ENCODE results near the gene MRPL24. TPM values are rescaled to one million over a fixed set of nuclear protein-coding genes. Genes with fewer than 3 reads are reported as not detected.

Gene MRPL24
- polyA plus RNA-seq, 4 donors = 57.7 to 102 (median 58.6) TPM

DNA sequence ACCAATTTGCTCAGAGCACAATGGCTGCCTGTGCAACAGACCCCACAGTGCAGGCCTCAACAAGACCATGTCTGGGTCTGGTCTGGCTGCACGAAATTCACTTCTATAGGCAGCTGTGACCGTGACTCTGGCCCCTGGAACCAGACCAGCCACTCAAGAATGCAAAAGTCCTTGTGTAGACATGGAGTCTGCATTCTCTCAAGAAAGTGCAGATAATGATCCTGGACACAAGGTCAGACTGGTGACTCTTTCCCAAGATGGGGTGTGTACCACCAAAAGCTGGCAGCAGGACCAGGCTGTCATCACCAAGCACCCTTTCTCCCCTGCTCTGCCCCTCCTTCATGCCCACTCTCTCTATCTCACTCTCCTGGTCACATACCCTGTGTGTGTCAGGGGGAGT lies 19.8 kb downstream of the MRPL24 start:
- H3K27me3 ChIP-seq (ENCODE audit: control insufficient read depth in 3 of 3, insufficient read depth in 3 of 3, low read length in 3 of 3) = no peaks in the 10 kb centered on the region
- H3K27ac ChIP-seq (ENCODE audit: low read depth in 1 of 3, low read length in 2 of 3) = no peak overlapping the region
- peaks cover 11 to 49% (median 17%) of the 10 kb centered on the region in 3 donors for H3K36me3 ChIP-seq (ENCODE audit: control insufficient read depth in 3 of 3, insufficient read depth in 2 of 3, low read depth in 1 of 3, low read length in 3 of 3)
- no peak overlapping the region for H3K4me3 ChIP-seq (ENCODE audit: low read depth in 1 of 3, low read length in 3 of 3)
- FAIRE-seq (no peak), DNase-seq (no peak)
- WGBS, 3 donors = 70 to 94% (median 79%) methylated on average over 2 of the region's 2 CpGs
- H3K9me3 ChIP-seq (ENCODE audit: control insufficient read depth in 2 of 2, insufficient read depth in 1 of 2, low read depth in 1 of 2, low read length in 1 of 2) = no peaks in the 10 kb centered on the region
- H3K4me1 ChIP-seq (ENCODE audit: control insufficient read depth in 3 of 3, insufficient read depth in 2 of 3, low read depth in 1 of 3, low read length in 2 of 3) = peaks cover 2 to 9% (median 4%) of the 10 kb centered on the region in 3 donors

DNA sequence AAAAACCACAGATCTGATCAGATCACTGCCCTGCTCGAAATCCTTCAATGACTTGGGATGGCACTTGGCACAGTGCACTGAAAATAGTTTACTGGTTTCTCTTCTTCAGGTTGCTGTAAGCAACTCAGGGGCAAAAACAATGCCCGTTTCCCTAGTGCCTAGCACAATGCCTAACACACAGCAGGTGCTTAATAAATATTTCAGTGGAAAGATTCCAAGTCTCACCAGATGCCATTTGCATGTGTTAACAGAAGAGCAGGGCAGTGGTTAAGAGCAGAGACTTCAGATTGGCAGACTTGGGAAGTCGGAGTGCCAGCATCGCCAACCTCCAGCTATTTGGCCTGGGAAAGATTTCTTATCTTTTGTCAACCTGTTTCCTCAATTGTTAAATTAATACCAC lies 23.5 kb downstream of the MRPL24 start:
- Histone ChIP-seq H3K27ac (ENCODE audit: low read depth in 1 of 3, low read length in 2 of 3) (no peak overlapping the region), H3K9me3 (ENCODE audit: control insufficient read depth in 2 of 2, insufficient read depth in 1 of 2, low read depth in 1 of 2, low read length in 1 of 2) (no peaks in the 10 kb centered on the region), H3K4me1 (ENCODE audit: control insufficient read depth in 3 of 3, insufficient read depth in 2 of 3, low read depth in 1 of 3, low read length in 2 of 3) (no peaks in the 10 kb centered on the region), H3K27me3 (ENCODE audit: control insufficient read depth in 3 of 3, insufficient read depth in 3 of 3, low read length in 3 of 3) (no peaks in the 10 kb centered on the region), H3K36me3 (ENCODE audit: control insufficient read depth in 3 of 3, insufficient read depth in 2 of 3, low read depth in 1 of 3, low read length in 3 of 3) (peaks cover 4 to 17% (median 8%) of the 10 kb centered on the region in 3 donors), H3K4me3 (ENCODE audit: low read depth in 1 of 3, low read length in 3 of 3) (no peak overlapping the region)
- no peak for DNase-seq
- 73 to 86% (median 75%) methylated on average over 4 of the region's 4 CpGs for whole genome bisulfite sequencing, 3 donors
- no peak for FAIRE-seq

GRCh38 chr1:156714830-156715229 lies 26.1 kb downstream of the MRPL24 start:
- Histone ChIP-seq H3K4me1 (ENCODE audit: control insufficient read depth in 3 of 3, insufficient read depth in 2 of 3, low read depth in 1 of 3, low read length in 2 of 3) (no peaks in the 10 kb centered on the region), H3K27ac (ENCODE audit: low read depth in 1 of 3, low read length in 2 of 3) (no peak overlapping the region), H3K27me3 (ENCODE audit: control insufficient read depth in 3 of 3, insufficient read depth in 3 of 3, low read length in 3 of 3) (no peaks in the 10 kb centered on the region), H3K36me3 (ENCODE audit: control insufficient read depth in 3 of 3, insufficient read depth in 2 of 3, low read depth in 1 of 3, low read length in 3 of 3) (peaks cover 0 to 13% (median 0%) of the 10 kb centered on the region in 3 donors), H3K9me3 (ENCODE audit: control insufficient read depth in 2 of 2, insufficient read depth in 1 of 2, low read depth in 1 of 2, low read length in 1 of 2) (no peaks in the 10 kb centered on the region), H3K4me3 (ENCODE audit: low read depth in 1 of 3, low read length in 3 of 3) (no peak overlapping the region)
- FAIRE-seq (no peak), DNase-seq (no peak)
- 76 to 94% (median 89%) methylated on average over 3 of the region's 3 CpGs for WGBS, 3 donors

DNA sequence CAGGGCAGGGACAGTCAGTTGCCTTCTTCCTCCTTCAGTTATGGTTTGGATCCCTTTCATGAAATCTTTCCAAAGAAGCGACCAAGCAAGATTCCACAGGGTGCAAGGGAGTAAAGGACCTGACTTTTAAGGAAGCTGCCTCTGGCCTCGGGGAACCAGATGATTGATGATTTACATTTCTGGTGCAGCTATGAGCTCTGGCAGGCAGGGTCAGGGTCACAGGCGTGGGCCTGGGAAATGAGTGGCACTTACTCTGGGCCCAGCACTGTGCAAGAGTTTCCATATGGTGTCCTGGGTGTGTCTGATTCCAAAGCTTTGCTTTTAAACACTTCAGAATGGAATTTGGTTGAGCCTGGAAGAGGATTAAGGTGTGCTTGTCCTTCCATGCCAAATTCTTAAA lies 28.3 kb downstream of the MRPL24 start:
- H3K36me3 ChIP-seq (ENCODE audit: control insufficient read depth in 3 of 3, insufficient read depth in 2 of 3, low read depth in 1 of 3, low read length in 3 of 3) = peaks cover 0 to 7% (median 0%) of the 10 kb centered on the region in 3 donors
- FAIRE-seq (no peak), DNase-seq (no peak)
- no peaks in the 10 kb centered on the region for H3K9me3 ChIP-seq (ENCODE audit: control insufficient read depth in 2 of 2, insufficient read depth in 1 of 2, low read depth in 1 of 2, low read length in 1 of 2)
- H3K27me3 ChIP-seq (ENCODE audit: control insufficient read depth in 3 of 3, insufficient read depth in 3 of 3, low read length in 3 of 3) = no peaks in the 10 kb centered on the region
- 47 to 61% (median 60%) methylated on average over 3 of the region's 3 CpGs for WGBS, 3 donors
- H3K27ac ChIP-seq (ENCODE audit: low read depth in 1 of 3, low read length in 2 of 3) = no peak overlapping the region
- peaks cover 0 to 10% (median 0%) of the 10 kb centered on the region in 3 donors for H3K4me1 ChIP-seq (ENCODE audit: control insufficient read depth in 3 of 3, insufficient read depth in 2 of 3, low read depth in 1 of 3, low read length in 2 of 3)
- no peak overlapping the region for H3K4me3 ChIP-seq (ENCODE audit: low read depth in 1 of 3, low read length in 3 of 3)

GRCh38 chr1:156711011-156711817 lies 29.7 kb downstream of the MRPL24 start:
- Histone ChIP-seq H3K27ac (ENCODE audit: low read depth in 1 of 3, low read length in 2 of 3) (no peak overlapping the region), H3K4me3 (ENCODE audit: low read depth in 1 of 3, low read length in 3 of 3) (no peak overlapping the region), H3K4me1 (ENCODE audit: control insufficient read depth in 3 of 3, insufficient read depth in 2 of 3, low read depth in 1 of 3, low read length in 2 of 3) (peaks cover 0 to 21% (median 0%) of the 10 kb centered on the region in 3 donors), H3K9me3 (ENCODE audit: control insufficient read depth in 2 of 2, insufficient read depth in 1 of 2, low read depth in 1 of 2, low read length in 1 of 2) (no peaks in the 10 kb centered on the region), H3K27me3 (ENCODE audit: control insufficient read depth in 3 of 3, insufficient read depth in 3 of 3, low read length in 3 of 3) (peaks cover 0 to 1% (median 0%) of the 10 kb centered on the region in 3 donors), H3K36me3 (ENCODE audit: control insufficient read depth in 3 of 3, insufficient read depth in 2 of 3, low read depth in 1 of 3, low read length in 3 of 3) (peaks cover 0 to 7% (median 0%) of the 10 kb centered on the region in 3 donors)
- no peak for FAIRE-seq
- 78 to 94% (median 90%) methylated on average over 9 of the region's 9 CpGs for WGBS, 3 donors
- no peak for DNase-seq

DNA sequence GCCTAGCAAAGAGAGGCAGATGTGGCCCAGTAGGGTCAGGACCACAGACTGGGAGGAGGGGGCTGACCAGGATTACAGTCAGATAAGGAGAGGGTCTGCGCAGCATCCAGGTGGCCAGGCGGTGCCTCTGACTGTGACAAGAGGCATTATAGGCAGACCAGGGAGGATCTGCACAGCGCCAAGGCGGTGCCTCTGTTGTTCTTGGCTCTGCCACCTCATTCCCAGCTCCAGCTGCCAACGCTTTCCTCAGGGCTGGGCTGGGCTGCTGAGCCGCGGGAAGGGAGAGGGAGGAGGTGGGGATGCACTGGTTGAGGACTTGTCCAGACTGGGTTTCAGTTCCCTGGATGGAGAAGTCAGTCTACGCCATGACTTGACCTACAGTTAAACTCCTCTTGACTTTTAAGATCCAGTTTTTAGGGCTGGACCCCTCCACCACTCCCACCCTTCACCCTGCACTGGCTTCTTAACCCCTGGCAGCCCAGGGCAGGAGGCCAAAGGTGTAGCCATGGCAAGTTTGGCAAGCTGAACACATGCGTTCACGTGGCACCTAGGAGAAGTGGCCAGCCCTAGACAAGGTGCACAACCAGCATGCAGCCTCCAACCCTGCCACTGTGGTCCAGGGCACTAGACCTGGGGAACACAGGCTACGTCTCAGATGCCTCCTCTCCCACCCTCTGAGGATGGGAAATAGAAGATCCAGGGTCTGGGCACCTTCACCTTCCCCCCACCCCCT lies 31.0 kb downstream of the MRPL24 start:
- Histone ChIP-seq H3K36me3 (ENCODE audit: control insufficient read depth in 3 of 3, insufficient read depth in 2 of 3, low read depth in 1 of 3, low read length in 3 of 3) (peaks cover 0 to 7% (median 0%) of the 10 kb centered on the region in 3 donors), H3K9me3 (ENCODE audit: control insufficient read depth in 2 of 2, insufficient read depth in 1 of 2, low read depth in 1 of 2, low read length in 1 of 2) (no peaks in the 10 kb centered on the region), H3K27ac (ENCODE audit: low read depth in 1 of 3, low read length in 2 of 3) (peak overlapping the region in 1 of 3 donors; percentile 12), H3K4me1 (ENCODE audit: control insufficient read depth in 3 of 3, insufficient read depth in 2 of 3, low read depth in 1 of 3, low read length in 2 of 3) (peaks cover 5 to 34% (median 8%) of the 10 kb centered on the region in 3 donors), H3K27me3 (ENCODE audit: control insufficient read depth in 3 of 3, insufficient read depth in 3 of 3, low read length in 3 of 3) (peaks cover 0 to 14% (median 0%) of the 10 kb centered on the region in 3 donors), H3K4me3 (ENCODE audit: low read depth in 1 of 3, low read length in 3 of 3) (no peak overlapping the region)
- WGBS, 3 donors = 21 to 48% (median 29%) methylated on average over 10 to 11 of the region's 11 CpGs
- DNase-seq (peak in 1 of 2 donors; percentile 47), FAIRE-seq (no peak)

GRCh38 chr1:156709031-156709430 lies 31.9 kb downstream of the MRPL24 start:
- Histone ChIP-seq H3K4me1 (ENCODE audit: control insufficient read depth in 3 of 3, insufficient read depth in 2 of 3, low read depth in 1 of 3, low read length in 2 of 3) (peaks cover 8 to 42% (median 12%) of the 10 kb centered on the region in 3 donors), H3K36me3 (ENCODE audit: control insufficient read depth in 3 of 3, insufficient read depth in 2 of 3, low read depth in 1 of 3, low read length in 3 of 3) (peaks cover 0 to 7% (median 0%) of the 10 kb centered on the region in 3 donors), H3K4me3 (ENCODE audit: low read depth in 1 of 3, low read length in 3 of 3) (no peak overlapping the region), H3K9me3 (ENCODE audit: control insufficient read depth in 2 of 2, insufficient read depth in 1 of 2, low read depth in 1 of 2, low read length in 1 of 2) (no peaks in the 10 kb centered on the region), H3K27me3 (ENCODE audit: control insufficient read depth in 3 of 3, insufficient read depth in 3 of 3, low read length in 3 of 3) (peaks cover 2 to 23% (median 3%) of the 10 kb centered on the region in 3 donors), H3K27ac (ENCODE audit: low read depth in 1 of 3, low read length in 2 of 3) (no peak overlapping the region)
- no peak for FAIRE-seq
- DNase-seq = no peak
- 30 to 66% (median 44%) methylated on average over 4 of the region's 4 CpGs for WGBS, 3 donors

DNA sequence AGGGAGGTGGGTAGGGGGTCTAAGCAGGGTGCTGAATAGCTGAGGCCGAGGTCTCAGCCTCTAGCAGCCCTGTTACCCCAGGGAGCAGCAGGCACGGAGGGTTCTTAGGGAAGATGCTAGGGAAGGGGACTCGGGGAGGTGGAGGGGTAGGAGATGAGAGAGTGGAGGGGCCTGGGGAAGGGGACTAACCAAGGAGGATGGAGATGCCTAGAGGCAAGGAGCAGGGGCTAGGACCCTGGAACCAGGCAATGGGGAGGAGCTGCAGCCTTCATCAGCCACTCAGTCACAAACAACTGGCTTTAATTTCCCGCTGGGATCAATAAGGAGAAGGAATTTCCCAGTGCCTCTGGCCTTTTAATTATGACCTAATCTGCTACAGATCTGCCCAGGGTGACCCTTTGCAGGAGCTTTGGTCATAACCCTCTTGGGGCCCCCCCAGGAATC lies 32.6 kb downstream of the MRPL24 start:
- peaks cover 2 to 31% (median 6%) of the 10 kb centered on the region in 3 donors for H3K27me3 ChIP-seq (ENCODE audit: control insufficient read depth in 3 of 3, insufficient read depth in 3 of 3, low read length in 3 of 3)
- FAIRE-seq = no peak
- peaks cover 0 to 7% (median 0%) of the 10 kb centered on the region in 3 donors for H3K36me3 ChIP-seq (ENCODE audit: control insufficient read depth in 3 of 3, insufficient read depth in 2 of 3, low read depth in 1 of 3, low read length in 3 of 3)
- H3K4me3 ChIP-seq (ENCODE audit: low read depth in 1 of 3, low read length in 3 of 3) = no peak overlapping the region
- peak in 1 of 2 donors; percentile 31 for DNase-seq
- H3K4me1 ChIP-seq (ENCODE audit: control insufficient read depth in 3 of 3, insufficient read depth in 2 of 3, low read depth in 1 of 3, low read length in 2 of 3) = peaks cover 8 to 42% (median 12%) of the 10 kb centered on the region in 3 donors
- 44 to 60% (median 47%) methylated on average over 4 of the region's 4 CpGs for WGBS, 3 donors
- H3K27ac ChIP-seq (ENCODE audit: low read depth in 1 of 3, low read length in 2 of 3) = peak overlapping the region in 1 of 3 donors; percentile 56
- no peaks in the 10 kb centered on the region for H3K9me3 ChIP-seq (ENCODE audit: control insufficient read depth in 2 of 2, insufficient read depth in 1 of 2, low read depth in 1 of 2, low read length in 1 of 2)
